Activated CD8-positive, alpha-beta memory T cell treated with anti-CD3 and anti-CD28 coated beads, Interleukin-2, amount 10 ng/mL, durations not matched to agents 7 days and 5 days (primary cell): ENCODE measurements around the gene AK5. TPM values are rescaled to one million over a fixed set of nuclear protein-coding genes. Genes with fewer than 3 reads are reported as not detected.
A peak's percentile ranks its signal among the peaks of the same experiment; 100 is the strongest.

Source experiments
- ATAC-seq: fragments of 150-1000 bp; cut with Tn5 transposase; one replicate; pipeline ENCODE4 v1.10.0; 2021; ENCODE audit warnings: moderate library complexity
- CTCF ChIA-PET: fragments of 350-600 bp; sonication (Branson Sonifier 250); formaldehyde crosslinking; loops from one replicate; lab custom pipeline; 2021; ENCODE audit warnings: antibody characterized with exemption; lab: Charles Lee
- DNase-seq: peaks from one replicate; pipeline ENCODE4 v3.0.0-alpha.2; 2020
- H3K27ac Mint-ChIP-seq: one replicate; pipeline ENCODE4 v1.8.0; 2021; ENCODE audit warnings: mild to moderate bottlenecking, mixed read lengths
- H3K27me3 Mint-ChIP-seq: one replicate; pipeline ENCODE4 v1.8.0; 2021; ENCODE audit warnings: mixed read lengths
- H3K36me3 Mint-ChIP-seq: one replicate; pipeline ENCODE4 v1.8.0; 2021; ENCODE audit warnings: mild to moderate bottlenecking, mixed read lengths
- H3K4me1 Mint-ChIP-seq: one replicate; pipeline ENCODE4 v1.8.0; 2021; ENCODE audit warnings: mixed read lengths
- H3K4me3 Mint-ChIP-seq: one replicate; pipeline ENCODE4 v1.8.0; 2021; ENCODE audit warnings: mild to moderate bottlenecking, moderate library complexity, mixed read lengths
- H3K9me3 Mint-ChIP-seq: one replicate; pipeline ENCODE4 v1.8.0; 2022; ENCODE audit warnings: low read depth, mixed read lengths
- total RNA-seq, 2 experiments: library from RNA; stranded (reverse); gene quantifications; one replicate each; pipeline ENCODE4 v1.2.3, GENCODE V29; 2021

The AK5 gene
- total RNA-seq: not detected

GRCh38 chr1:77281491-77282186 lies at the start of gene AK5:
TSS of gene AK5 (plus strand) at chr1:77282019. CDS start at chr1:77282314, 295 bp downstream.
- Mint-ChIP-seq H3K9me3 (no peaks in the 10 kb centered on the region), H3K27ac (no peak within 1 kb of the TSS), H3K4me3 (peak within 1 kb of the TSS; percentile 33), H3K27me3 (peaks cover 53% of the 10 kb centered on the region), H3K4me1 (peaks cover 8% of the 10 kb centered on the region), H3K36me3 (no peaks in the 10 kb centered on the region)
- ATAC-seq: peak; percentile 72
- CTCF ChIA-PET: no interaction called here
- no peak for DNase-seq

- Mint-ChIP-seq H3K27me3 (no peaks in the 10 kb centered on the region), H3K4me1 (no peaks in the 10 kb centered on the region), H3K4me3 (no peak overlapping the region), H3K36me3 (no peaks in the 10 kb centered on the region), H3K9me3 (peaks cover 2% of the 10 kb centered on the region), H3K27ac (no peak overlapping the region)
- CTCF ChIA-PET: no interaction called here
- DNase-seq (no peak), ATAC-seq (no peak)
Measured at GRCh38 chr1:77232829-77233228, 49.0 kb upstream of the AK5 start.

- H3K27me3 Mint-ChIP-seq: peaks cover 2% of the 10 kb centered on the region
- H3K4me1 Mint-ChIP-seq: no peaks in the 10 kb centered on the region
- no peaks in the 10 kb centered on the region for H3K36me3 Mint-ChIP-seq
- ATAC-seq (no peak), DNase-seq (no peak)
- no peak overlapping the region for H3K4me3 Mint-ChIP-seq
- H3K9me3 Mint-ChIP-seq: peaks cover 2% of the 10 kb centered on the region
- H3K27ac Mint-ChIP-seq: no peak overlapping the region
- CTCF ChIA-PET: no interaction called here
Measured at GRCh38 chr1:77234096-77234495, 47.7 kb upstream of the AK5 start.

GRCh38 chr1:77234943-77235342 lies 46.9 kb upstream of the AK5 start:
- no peak overlapping the region for H3K27ac Mint-ChIP-seq

GRCh38 chr1:77238462-77238861 lies 43.4 kb upstream of the AK5 start:
- no peak for ATAC-seq
- H3K27ac Mint-ChIP-seq: no peak overlapping the region
- no peak overlapping the region for H3K4me3 Mint-ChIP-seq
- H3K36me3 Mint-ChIP-seq: no peaks in the 10 kb centered on the region
- H3K27me3 Mint-ChIP-seq: peaks cover 10% of the 10 kb centered on the region
- H3K4me1 Mint-ChIP-seq: no peaks in the 10 kb centered on the region
- H3K9me3 Mint-ChIP-seq: peaks cover 2% of the 10 kb centered on the region
- CTCF ChIA-PET: no interaction called here
- no peak for DNase-seq

More at GRCh38 chr1:77234943-77235342, 46.9 kb upstream of the AK5 start:
- H3K4me1 Mint-ChIP-seq: no peaks in the 10 kb centered on the region
- H3K36me3 Mint-ChIP-seq: no peaks in the 10 kb centered on the region
- CTCF ChIA-PET: no interaction called here
- peaks cover 2% of the 10 kb centered on the region for H3K9me3 Mint-ChIP-seq
- H3K27me3 Mint-ChIP-seq: peaks cover 10% of the 10 kb centered on the region
- DNase-seq (no peak), ATAC-seq (no peak)
- no peak overlapping the region for H3K4me3 Mint-ChIP-seq

GRCh38 chr1:77239311-77239710 lies 42.5 kb upstream of the AK5 start:
- Mint-ChIP-seq H3K36me3 (no peaks in the 10 kb centered on the region), H3K27ac (no peak overlapping the region), H3K4me3 (no peak overlapping the region), H3K27me3 (peaks cover 10% of the 10 kb centered on the region), H3K4me1 (no peaks in the 10 kb centered on the region), H3K9me3 (no peaks in the 10 kb centered on the region)
- ATAC-seq: no peak
- CTCF ChIA-PET: interaction anchor here (0.6 kb wide), 1 partner anchor 540 kb away, joined by 3 read pairs; the partner anchor contains the start of gene MIGA1
- no peak for DNase-seq

- no peak overlapping the region for H3K27ac Mint-ChIP-seq
- no peak overlapping the region for H3K4me3 Mint-ChIP-seq
- DNase-seq: no peak
- CTCF ChIA-PET: no interaction called here
- no peak for ATAC-seq
- H3K9me3 Mint-ChIP-seq: peaks cover 9% of the 10 kb centered on the region
- no peaks in the 10 kb centered on the region for H3K36me3 Mint-ChIP-seq
- H3K4me1 Mint-ChIP-seq: no peaks in the 10 kb centered on the region
- H3K27me3 Mint-ChIP-seq: no peaks in the 10 kb centered on the region
Measured at GRCh38 chr1:77245830-77246229, 36.0 kb upstream of the AK5 start.

- Mint-ChIP-seq H3K9me3 (peaks cover 9% of the 10 kb centered on the region), H3K4me3 (no peak overlapping the region), H3K36me3 (no peaks in the 10 kb centered on the region), H3K27me3 (no peaks in the 10 kb centered on the region), H3K4me1 (no peaks in the 10 kb centered on the region), H3K27ac (no peak overlapping the region)
- CTCF ChIA-PET: no interaction called here
- ATAC-seq (no peak), DNase-seq (no peak)
Measured at GRCh38 chr1:77250126-77250525, 31.7 kb upstream of the AK5 start.

GRCh38 chr1:77253211-77253610 lies 28.6 kb upstream of the AK5 start:
- DNase-seq: no peak
- H3K27me3 Mint-ChIP-seq: no peaks in the 10 kb centered on the region
- CTCF ChIA-PET: no interaction called here
- no peak overlapping the region for H3K4me3 Mint-ChIP-seq
- ATAC-seq: no peak
- H3K27ac Mint-ChIP-seq: no peak overlapping the region
- peaks cover 6% of the 10 kb centered on the region for H3K9me3 Mint-ChIP-seq
- no peaks in the 10 kb centered on the region for H3K4me1 Mint-ChIP-seq
- H3K36me3 Mint-ChIP-seq: no peaks in the 10 kb centered on the region

- Mint-ChIP-seq H3K36me3 (no peaks in the 10 kb centered on the region), H3K27me3 (no peaks in the 10 kb centered on the region), H3K4me3 (no peak overlapping the region), H3K9me3 (no peaks in the 10 kb centered on the region), H3K27ac (no peak overlapping the region), H3K4me1 (no peaks in the 10 kb centered on the region)
- DNase-seq: no peak
- CTCF ChIA-PET: no interaction called here
- no peak for ATAC-seq
Measured at GRCh38 chr1:77263708-77264107, 18.1 kb upstream of the AK5 start.

GRCh38 chr1:77265180-77265579 lies 16.6 kb upstream of the AK5 start:
- ATAC-seq: no peak

GRCh38 chr1:77267035-77267434 lies 14.8 kb upstream of the AK5 start:
- no peaks in the 10 kb centered on the region for H3K9me3 Mint-ChIP-seq
- CTCF ChIA-PET: no interaction called here
- H3K27ac Mint-ChIP-seq: no peak overlapping the region
- no peaks in the 10 kb centered on the region for H3K27me3 Mint-ChIP-seq
- no peak overlapping the region for H3K4me3 Mint-ChIP-seq
- no peaks in the 10 kb centered on the region for H3K4me1 Mint-ChIP-seq
- no peaks in the 10 kb centered on the region for H3K36me3 Mint-ChIP-seq
- DNase-seq: no peak
- ATAC-seq: no peak

More at GRCh38 chr1:77265180-77265579, 16.6 kb upstream of the AK5 start:
- Mint-ChIP-seq H3K4me1 (no peaks in the 10 kb centered on the region), H3K9me3 (no peaks in the 10 kb centered on the region), H3K4me3 (no peak overlapping the region), H3K27me3 (no peaks in the 10 kb centered on the region), H3K27ac (no peak overlapping the region), H3K36me3 (no peaks in the 10 kb centered on the region)
- CTCF ChIA-PET: no interaction called here
- DNase-seq: no peak

- Mint-ChIP-seq H3K27me3 (peaks cover 4% of the 10 kb centered on the region), H3K27ac (no peak overlapping the region), H3K9me3 (no peaks in the 10 kb centered on the region), H3K36me3 (no peaks in the 10 kb centered on the region), H3K4me3 (no peak overlapping the region), H3K4me1 (no peaks in the 10 kb centered on the region)
- DNase-seq: no peak
- ATAC-seq: no peak
- CTCF ChIA-PET: no interaction called here
Measured at GRCh38 chr1:77271852-77272580, 9.8 kb upstream of the AK5 start.

- no peak for ATAC-seq
- CTCF ChIA-PET: no interaction called here
Measured at GRCh38 chr1:77273891-77274290, 7.9 kb upstream of the AK5 start.

More at GRCh38 chr1:77273891-77274290, 7.9 kb upstream of the AK5 start:
- Mint-ChIP-seq H3K9me3 (no peaks in the 10 kb centered on the region), H3K4me3 (no peak overlapping the region), H3K4me1 (no peaks in the 10 kb centered on the region), H3K27ac (no peak overlapping the region), H3K27me3 (peaks cover 4% of the 10 kb centered on the region), H3K36me3 (no peaks in the 10 kb centered on the region)
- DNase-seq: no peak
